H1 (cell line): Measurements from ENCODE around the gene LRRC18. TPM values are rescaled to one million over a fixed set of nuclear protein-coding genes. Genes with fewer than 3 reads are reported as not detected.

Source experiments
- EZH2 ChIP-seq: fragments of 200-600 bp; sonication (generic); IDR thresholded peaks from 2 replicates; pipeline ENCODE4 v1.7.1; 2012; ENCODE audit warnings: low read depth, mild to moderate bottlenecking, moderate library complexity, low read length, inconsistent platforms; ENCODE audit not compliant: severe bottlenecking
- FOSL1 ChIP-seq: IDR thresholded peaks from 2 replicates; pipeline ENCODE4 v1.6.1; 2011; ENCODE audit warnings: mild to moderate bottlenecking, low read depth, low read length, moderate library complexity; ENCODE audit not compliant: insufficient read depth
- KDM1A ChIP-seq: fragments of 200-600, 300-600 bp; sonication (generic); IDR thresholded peaks from 2 replicates; pipeline ENCODE4 v1.7.1; 2016; ENCODE audit warnings: mild to moderate bottlenecking, low read length, borderline replicate concordance
- RNF2 ChIP-seq: fragments of 200-900, 300-1000 bp; sonication (generic); IDR thresholded peaks from 2 replicates; pipeline ENCODE4 v1.7.1; 2016; ENCODE audit warnings: borderline replicate concordance, low read depth, mild to moderate bottlenecking, antibody characterized with exemption, low read length; ENCODE audit not compliant: poor library complexity, severe bottlenecking; ENCODE audit errors: missing control alignments
- polyA plus RNA-seq, 7 experiments: library from polyadenylated mRNA; depleted of rRNA in 3 of 7; stranded (reverse) in 5 of 7; unstranded in 2 of 7; fragments of >200 nt in 5 of 7; fragments of 200-250 nt in 2 of 7; gene quantifications; 1 replicate in 5 of 7; 2 replicates in 1 of 7; 4 replicates in 1 of 7; pipeline versions ENCODE4 v1.2.1 to v1.2.3, GENCODE V29; 2011 to 2013; ENCODE audit warnings: missing spikeins in 2 of 7, mixed read lengths in 2 of 7
- total RNA-seq: library from RNA; stranded (reverse); fragmentation: NEBNext Ultra II Directional; extraction: Animal tissue kit (Norgen Biotek cat#: 25700); gene quantifications from 2 replicates; pipeline ENCODE4 v1.2.1, GENCODE V29; 2021
- TF ChIP-seq, protein P1 (sequence below): IDR thresholded peaks from 2 replicates; pipeline ENCODE4 v1.6.1; 2012; ENCODE audit warnings: low read length, inconsistent platforms

Gene LRRC18
- total and polyA plus RNA-seq, 2 of the 8 experiments (the other 6 are each of a cell fraction or from before 2014, with no cell fraction given) = not detected

DNA sequence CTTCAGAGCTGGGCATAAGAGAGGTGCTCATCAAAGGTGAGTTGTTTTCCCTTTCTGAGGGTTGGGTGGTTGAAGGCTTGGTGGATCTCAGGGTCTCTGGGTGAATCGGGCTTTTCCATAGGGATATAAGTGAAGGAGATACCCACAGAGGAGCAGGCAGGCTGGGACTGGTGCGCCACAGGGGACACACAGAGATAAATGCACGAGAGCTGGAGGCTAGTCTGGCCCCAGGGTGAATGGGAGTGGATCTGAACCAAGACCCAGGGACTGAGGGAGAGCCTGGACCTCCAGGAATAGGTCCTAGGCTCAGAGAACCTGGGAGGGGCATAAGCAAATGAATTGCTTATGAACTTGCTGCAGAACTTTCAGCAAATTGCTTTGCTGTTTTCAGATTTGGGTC lies 61.5 kb downstream of the LRRC18 start (continued):
- TF ChIP-seq EZH2 (no peak), RNF2 (no peak), KDM1A (no peak), FOSL1 (no peak)
- TF ChIP-seq, protein P1, sequence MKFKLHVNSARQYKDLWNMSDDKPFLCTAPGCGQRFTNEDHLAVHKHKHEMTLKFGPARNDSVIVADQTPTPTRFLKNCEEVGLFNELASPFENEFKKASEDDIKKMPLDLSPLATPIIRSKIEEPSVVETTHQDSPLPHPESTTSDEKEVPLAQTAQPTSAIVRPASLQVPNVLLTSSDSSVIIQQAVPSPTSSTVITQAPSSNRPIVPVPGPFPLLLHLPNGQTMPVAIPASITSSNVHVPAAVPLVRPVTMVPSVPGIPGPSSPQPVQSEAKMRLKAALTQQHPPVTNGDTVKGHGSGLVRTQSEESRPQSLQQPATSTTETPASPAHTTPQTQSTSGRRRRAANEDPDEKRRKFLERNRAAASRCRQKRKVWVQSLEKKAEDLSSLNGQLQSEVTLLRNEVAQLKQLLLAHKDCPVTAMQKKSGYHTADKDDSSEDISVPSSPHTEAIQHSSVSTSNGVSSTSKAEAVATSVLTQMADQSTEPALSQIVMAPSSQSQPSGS = no peak
- TF ChIP-seq, all 59 proteins: peak for 0
